CD14-positive monocyte (primary cell): ENCODE results near the gene EZH1. TPM values are rescaled to one million over a fixed set of nuclear protein-coding genes. Genes with fewer than 3 reads are reported as not detected.

Experiments used
- DNase-seq, 3 donors: peaks; one replicate each; pipeline ENCODE4 v3.0.0-alpha.2; 2011 to 2022
- H2AFZ ChIP-seq: 2 replicates; pipeline ENCODE4 v1.6.0; 2012; ENCODE audit warnings: mild to moderate bottlenecking, low read depth, low read length, inconsistent platforms; ENCODE audit not compliant: insufficient read depth, poor library complexity, severe bottlenecking
- H3K27ac ChIP-seq, 2 donors: 1 replicate in 1 of 2; 2 replicates in 1 of 2; pipeline ENCODE4 v1.5.1; 2012 to 2013; ENCODE audit warnings: low read length in 2 of 2, control low read depth in 1 of 2, inconsistent platforms in 1 of 2, low read depth in 1 of 2, mild to moderate bottlenecking in 1 of 2
- H3K27me3 ChIP-seq, 2 donors: one replicate each; pipeline versions ENCODE4 v1.6.0 to v1.6.1; 2011 to 2013; ENCODE audit warnings: low read length in 2 of 2; ENCODE audit not compliant: control insufficient read depth in 2 of 2, insufficient read depth in 2 of 2
- H3K36me3 ChIP-seq, 2 donors: replicated peaks in 1 of 2; 1 replicate in 1 of 2; 2 replicates in 1 of 2; pipeline versions ENCODE4 v1.5.1 to v1.6.1; 2012 to 2013; ENCODE audit warnings: low read length in 2 of 2, control low read depth in 1 of 2, inconsistent platforms in 1 of 2, mild to moderate bottlenecking in 1 of 2; ENCODE audit not compliant: insufficient read depth in 2 of 2, control insufficient read depth in 1 of 2
- H3K4me1 ChIP-seq, 2 donors: 1 replicate in 1 of 2; 2 replicates in 1 of 2; pipeline versions ENCODE4 v1.5.1 to v1.6.1; 2012 to 2013; ENCODE audit warnings: low read length in 2 of 2, control low read depth in 1 of 2, inconsistent platforms in 1 of 2, mild to moderate bottlenecking in 1 of 2, moderate library complexity in 1 of 2; ENCODE audit not compliant: insufficient read depth in 2 of 2, control insufficient read depth in 1 of 2
- H3K4me2 ChIP-seq: replicated peaks from 2 replicates; pipeline ENCODE3; 2012; ENCODE audit warnings: low read length, moderate library complexity, mild to moderate bottlenecking; ENCODE audit not compliant: poor library complexity, severe bottlenecking; ENCODE audit errors: extremely low read depth
- H3K4me3 ChIP-seq, 3 experiments: fragments of 200-600 bp in 1 of 3; sonication (generic) in 1 of 3; replicated peaks in 1 of 3; 1 replicate in 2 of 3; 2 replicates in 1 of 3; pipeline ENCODE4 v1.5.1; 2011 to 2013; ENCODE audit warnings: low read length in 3 of 3, mild to moderate bottlenecking in 3 of 3, control low read depth in 2 of 3, low read depth in 2 of 3, inconsistent platforms in 1 of 3, moderate library complexity in 1 of 3
- H3K79me2 ChIP-seq: 2 replicates; pipeline ENCODE4 v1.6.0; 2012; ENCODE audit warnings: mild to moderate bottlenecking, control low read depth, inconsistent platforms, low read length, moderate library complexity; ENCODE audit not compliant: insufficient read depth
- H3K9ac ChIP-seq: 2 replicates; pipeline ENCODE4 v1.6.0; 2017; ENCODE audit warnings: low read length, mild to moderate bottlenecking; ENCODE audit not compliant: insufficient read depth, poor library complexity, severe bottlenecking
- H3K9me3 ChIP-seq, 2 donors: replicated peaks in 1 of 2; 1 replicate in 1 of 2; 2 replicates in 1 of 2; pipeline versions ENCODE4 v1.5.1 to v1.6.1; 2012 to 2013; ENCODE audit warnings: low read length in 2 of 2, control low read depth in 1 of 2; ENCODE audit not compliant: control insufficient read depth in 1 of 2, insufficient read depth in 1 of 2
- H4K20me1 ChIP-seq: 2 replicates; pipeline ENCODE4 v1.6.0; 2012; ENCODE audit warnings: mild to moderate bottlenecking, low read length, control low read depth, moderate library complexity; ENCODE audit not compliant: insufficient read depth
- H3K27ac Mint-ChIP-seq, 7 donors: one replicate each; pipeline ENCODE4 v1.8.0; 2020; ENCODE audit warnings: mild to moderate bottlenecking in 7 of 7, mixed read lengths in 7 of 7, moderate library complexity in 6 of 7, inconsistent platforms in 2 of 7
- H3K27me3 Mint-ChIP-seq, 3 donors: one replicate each; pipeline ENCODE4 v1.8.0; 2021 to 2022; ENCODE audit warnings: low read depth in 3 of 3, mild to moderate bottlenecking in 3 of 3, mixed read lengths in 3 of 3, moderate library complexity in 3 of 3, inconsistent platforms in 1 of 3
- H3K36me3 Mint-ChIP-seq, 2 donors: one replicate each; pipeline ENCODE4 v1.8.0; 2020; ENCODE audit warnings: mixed read lengths in 2 of 2, inconsistent platforms in 1 of 2, mild to moderate bottlenecking in 1 of 2
- H3K4me1 Mint-ChIP-seq: one replicate; pipeline ENCODE4 v1.8.0; 2020; ENCODE audit warnings: mild to moderate bottlenecking, mixed read lengths
- H3K4me3 Mint-ChIP-seq, 2 donors: one replicate each; pipeline ENCODE4 v1.8.0; 2020; ENCODE audit warnings: mild to moderate bottlenecking in 2 of 2, mixed read lengths in 2 of 2, moderate library complexity in 1 of 2
- H3K9me3 Mint-ChIP-seq, 7 donors: one replicate each; pipeline ENCODE4 v1.8.0; 2020 to 2022; ENCODE audit warnings: mixed read lengths in 7 of 7, mild to moderate bottlenecking in 6 of 7, moderate library complexity in 6 of 7, inconsistent platforms in 2 of 7
- CTCF ChIP-seq: fragments of 200-600 bp; IDR thresholded peaks from one replicate; pipeline ENCODE4 v1.8.0; 2022; ENCODE audit warnings: antibody characterized with exemption, mild to moderate bottlenecking
- WGBS: methylation state at CpG from one replicate; pipeline ENCODE4 v1.1.5; 2013; ENCODE audit warnings: missing lambda C conversion rate; ENCODE audit not compliant: insufficient coverage; 5-methylcytosine and 5-hydroxymethylcytosine counted together
- intact Hi-C, 2 donors: fragments of 100-400 bp; cut with micrococcal nuclease; formaldehyde crosslinking; loops; one replicate each; pipeline versions ENCODE4 v1.15.0 to v1.15.1; 2023
- polyA plus RNA-seq, 3 donors: library from polyadenylated mRNA; depleted of rRNA in 1 of 3; unstranded in 2 of 3; stranded (reverse) in 1 of 3; fragments of 300-500 nt in 2 of 3; fragments of >200 nt in 1 of 3; fragmentation: Illumina TruSeq in 2 of 3; gene quantifications; 1 replicate in 2 of 3; 2 replicates in 1 of 3; pipeline ENCODE4 v1.2.3, GENCODE V29; 2012 to 2021

The EZH1 gene
- polyA plus RNA-seq, 3 donors, result 12.3 to 169 (median 17.8) TPM

DNA sequence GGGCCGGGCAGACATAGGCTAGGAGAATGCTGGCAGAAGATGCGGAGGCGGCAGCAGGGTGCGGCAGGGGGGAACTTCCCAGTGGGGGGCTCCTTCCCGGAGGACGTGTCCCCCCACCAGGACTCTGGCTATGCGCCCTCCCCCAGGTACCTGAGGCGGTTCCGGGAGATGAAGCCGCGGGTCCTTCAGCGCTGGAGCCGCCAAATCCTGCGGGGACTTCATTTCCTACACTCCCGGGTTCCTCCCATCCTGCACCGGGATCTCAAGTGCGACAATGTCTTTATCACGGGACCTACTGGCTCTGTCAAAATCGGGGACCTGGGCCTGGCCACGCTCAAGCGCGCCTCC, 38.9 kb upstream of the EZH1 start:
- Histone ChIP-seq H4K20me1 (no peaks in the 10 kb centered on the region), H3K9ac (no peak overlapping the region), H2AFZ (no peak overlapping the region), H3K79me2 (no peaks in the 10 kb centered on the region), H3K9me3 (peaks cover 0 to 39% of the 10 kb centered on the region in 2 donors), H3K27me3 (peaks cover 60 to 84% of the 10 kb centered on the region in 2 donors), H3K27ac (no peak overlapping the region), H3K4me3 (no peak overlapping the region), H3K36me3 (peaks cover 10% of the 10 kb centered on the region in 2 donors), H3K4me2 (no peak overlapping the region), H3K4me1 (peaks cover 7 to 20% of the 10 kb centered on the region in 2 donors)
- Mint-ChIP-seq H3K27me3 (peaks cover 82 to 94% (median 83%) of the 10 kb centered on the region in 3 donors), H3K9me3 (peaks cover 4 to 26% (median 11%) of the 10 kb centered on the region in 7 donors), H3K4me3 (peak overlapping the region in 1 of 2 donors; percentile 86), H3K36me3 (peaks cover 17 to 20% of the 10 kb centered on the region in 2 donors), H3K4me1 (peaks cover 28% of the 10 kb centered on the region), H3K27ac (no peak overlapping the region)
- DNase-seq, result no peak
- TF ChIP-seq CTCF, result no peak
- 11% methylated on average over 22 of the region's 22 CpGs for WGBS
- intact Hi-C loops, result no loop called here

DNA sequence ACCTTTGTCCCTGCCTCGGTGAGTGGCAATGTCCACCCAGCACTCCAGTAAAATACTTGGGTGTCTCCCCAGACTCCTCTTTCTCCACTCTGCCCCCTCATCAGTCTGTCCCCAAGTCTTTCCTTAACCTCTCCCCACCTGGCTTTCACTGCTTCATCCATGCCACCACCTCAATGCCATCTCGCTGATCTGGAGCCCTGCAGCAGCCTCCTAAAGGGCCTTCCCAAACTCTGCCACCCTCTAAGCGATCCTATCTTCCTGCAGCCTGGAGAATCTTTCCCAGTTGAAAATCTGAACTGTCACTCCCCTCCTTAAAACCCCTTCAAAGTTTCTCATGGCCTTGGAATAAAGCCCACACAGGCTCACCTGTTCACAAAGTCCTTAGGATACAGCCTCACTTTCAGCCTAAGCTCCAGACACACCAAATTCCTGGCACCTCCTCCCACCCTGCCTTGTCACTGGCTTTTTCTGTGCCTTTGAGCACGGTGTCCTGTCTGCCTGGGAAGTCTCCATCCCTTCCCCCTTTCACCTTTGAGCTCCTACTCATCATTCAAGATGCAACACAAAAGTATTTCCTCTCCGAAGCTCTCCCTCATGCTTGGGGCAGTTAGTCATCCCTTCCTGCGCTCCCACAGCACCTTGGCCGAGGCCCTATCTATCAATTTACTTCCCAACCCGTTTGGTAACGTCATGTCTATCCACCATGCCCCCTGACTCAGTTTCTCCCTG, 38.4 kb upstream of the EZH1 start:
- H3K9me3 Mint-ChIP-seq, result peaks cover 4 to 24% (median 11%) of the 10 kb centered on the region in 7 donors
- H3K4me3 ChIP-seq, result no peak overlapping the region
- H3K27me3 Mint-ChIP-seq, result peaks cover 79 to 90% (median 83%) of the 10 kb centered on the region in 3 donors
- H3K27me3 ChIP-seq, result peaks cover 60 to 84% of the 10 kb centered on the region in 2 donors
- 23% methylated on average over 9 of the region's 9 CpGs for WGBS
- intact Hi-C loops, result no loop called here
- H2AFZ ChIP-seq, result no peak overlapping the region
- peak overlapping the region in 1 of 2 donors; percentile 86 for H3K4me3 Mint-ChIP-seq
- H3K9me3 ChIP-seq, result peaks cover 0 to 39% of the 10 kb centered on the region in 2 donors
- no peak overlapping the region for H3K27ac Mint-ChIP-seq
- H3K4me1 ChIP-seq, result peaks cover 7 to 20% of the 10 kb centered on the region in 2 donors
- peaks cover 23 to 25% of the 10 kb centered on the region in 2 donors for H3K36me3 Mint-ChIP-seq
- H3K4me2 ChIP-seq, result no peak overlapping the region
- no peak overlapping the region for H3K9ac ChIP-seq
- H3K36me3 ChIP-seq, result peaks cover 15 to 16% of the 10 kb centered on the region in 2 donors
- peaks cover 28% of the 10 kb centered on the region for H3K4me1 Mint-ChIP-seq
- no peak for DNase-seq
- TF ChIP-seq CTCF, result no peak
- no peaks in the 10 kb centered on the region for H3K79me2 ChIP-seq
- no peaks in the 10 kb centered on the region for H4K20me1 ChIP-seq
- H3K27ac ChIP-seq, result no peak overlapping the region
